ENCODE data around the gene RILPL1.
"Not testable (repeated sequence)": the region's sequence is repeated elsewhere in the genome, so short reads cannot be mapped to it uniquely, and the experiment has no call there.

The RILPL1 gene

GRCh38 chr12:123444092-123445026 lies 89.2 kb downstream of the RILPL1 start:
- H3K4me1 Mint-ChIP-seq, result peaks cover 52% of the 10 kb centered on the region
- no peak overlapping the region for H3K4me3 Mint-ChIP-seq
- H3K27me3 Mint-ChIP-seq, result no peaks in the 10 kb centered on the region
- H3K27ac Mint-ChIP-seq, result peak overlapping the region; percentile 94
- H3K36me3 Mint-ChIP-seq, result no peaks in the 10 kb centered on the region
- H3K9me3 Mint-ChIP-seq, result no peaks in the 10 kb centered on the region
- ATAC-seq, result no peak

DNA sequence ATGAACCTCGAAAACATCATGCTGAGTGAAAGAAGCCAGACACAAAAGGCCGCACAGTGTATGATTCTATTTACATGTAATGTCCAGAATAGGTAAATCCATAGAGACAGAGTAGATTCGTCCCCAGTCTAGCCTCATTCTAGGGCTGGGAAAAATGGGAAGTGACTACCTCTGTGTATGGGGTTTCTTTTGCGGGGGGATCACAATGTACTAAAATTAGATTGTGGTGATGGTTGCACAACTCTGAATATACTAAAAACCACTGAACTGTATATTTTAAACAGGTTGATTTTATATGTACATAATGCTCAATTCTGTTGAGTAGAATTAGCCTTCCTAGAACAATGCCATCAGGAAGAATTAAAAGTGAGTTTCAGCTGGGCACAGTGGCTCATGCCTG lies 90.7 kb downstream of the RILPL1 start:
- peaks cover 40% of the 10 kb centered on the region for H3K4me1 Mint-ChIP-seq
- peak overlapping the region; percentile 4 for H3K4me3 Mint-ChIP-seq
- H3K27me3 Mint-ChIP-seq, result no peaks in the 10 kb centered on the region
- no peaks in the 10 kb centered on the region for H3K9me3 Mint-ChIP-seq
- no peak for ATAC-seq
- no peaks in the 10 kb centered on the region for H3K36me3 Mint-ChIP-seq
- H3K27ac Mint-ChIP-seq, result peak overlapping the region; percentile 62

DNA sequence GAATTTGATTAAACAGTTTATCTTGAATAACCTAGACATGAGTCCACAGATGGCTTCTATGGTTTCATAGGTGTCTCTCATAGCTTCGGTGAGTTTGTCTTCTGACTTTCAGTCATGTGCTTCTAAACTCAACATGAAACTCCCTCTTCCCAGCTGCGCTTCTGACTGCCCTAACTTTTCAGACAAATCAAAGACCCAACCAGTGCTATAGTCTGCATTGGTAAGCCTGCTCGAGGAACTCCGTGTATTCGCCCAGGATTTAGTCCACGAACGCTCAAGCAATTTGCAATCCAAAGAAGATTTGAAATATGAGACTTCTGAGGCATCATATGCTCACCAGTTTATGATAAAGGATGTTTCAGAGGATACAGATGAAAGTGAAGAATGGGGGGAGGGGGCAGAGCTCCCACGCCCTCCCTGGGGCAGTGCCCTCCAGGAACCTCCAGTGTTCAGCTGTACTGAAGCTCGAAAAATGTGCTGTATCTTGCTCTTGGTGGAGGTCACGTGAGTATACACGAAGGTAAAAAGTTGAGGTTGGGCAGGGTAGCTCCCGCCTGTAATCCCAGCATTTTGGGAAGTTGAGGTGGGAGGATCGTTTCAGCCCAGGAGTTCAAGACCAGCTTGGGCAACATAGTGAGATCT lies 91.9 kb downstream of the RILPL1 start:
- no peaks in the 10 kb centered on the region for H3K27me3 Mint-ChIP-seq
- H3K4me3 Mint-ChIP-seq, result peak overlapping the region; percentile 67
- H3K27ac Mint-ChIP-seq, result peak overlapping the region; percentile 90
- H3K36me3 Mint-ChIP-seq, result no peaks in the 10 kb centered on the region
- H3K4me1 Mint-ChIP-seq, result peaks cover 47% of the 10 kb centered on the region
- peak; percentile 67 for ATAC-seq
- no peaks in the 10 kb centered on the region for H3K9me3 Mint-ChIP-seq

DNA sequence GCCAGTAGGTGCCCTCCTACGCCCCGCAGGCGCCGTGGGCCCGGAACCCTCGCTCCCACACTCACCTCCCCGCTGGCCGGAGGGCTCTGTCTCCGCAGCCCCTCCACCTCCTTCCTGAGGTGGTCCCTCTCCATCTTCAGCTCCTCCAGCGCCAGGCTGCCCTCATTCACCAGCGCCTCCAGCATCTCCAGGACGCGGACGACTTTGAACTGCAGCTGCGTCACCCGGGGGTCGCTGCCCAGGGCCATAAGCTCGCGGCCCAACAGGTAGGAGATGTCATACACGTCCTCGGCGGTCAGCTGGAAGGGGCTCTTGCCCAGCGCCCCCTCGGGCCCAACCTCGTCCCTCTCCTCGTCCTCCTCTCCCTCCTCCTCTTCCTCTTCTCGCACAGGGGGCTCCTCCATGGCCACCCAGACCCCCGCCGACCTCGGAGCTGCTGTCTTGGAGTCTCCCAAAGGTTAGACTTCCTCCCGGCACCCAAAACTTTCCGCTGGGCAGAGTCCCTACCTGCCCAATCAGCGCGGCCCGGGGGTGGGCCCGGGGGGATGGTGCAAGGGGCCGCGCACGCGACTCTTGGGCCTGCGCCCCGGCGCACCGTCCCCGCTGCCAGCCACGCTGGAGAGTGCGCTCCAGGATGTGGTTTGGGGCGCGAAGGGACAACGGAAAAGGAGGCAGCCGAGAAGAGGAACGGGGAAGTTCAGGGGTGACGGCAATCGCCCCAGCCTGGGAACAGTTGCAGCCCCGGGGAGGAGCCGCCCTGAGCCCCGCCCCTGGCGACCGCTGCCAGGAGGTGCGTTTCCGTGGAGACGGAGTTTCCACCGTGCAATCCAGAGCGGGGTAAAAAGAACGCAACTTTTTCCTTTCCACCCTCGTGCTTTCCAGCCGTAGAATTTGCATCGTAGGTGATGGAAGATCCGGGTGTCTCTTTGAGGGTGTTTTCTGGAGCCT lies 97.2 kb downstream of the RILPL1 start, which contains the start of gene RILPL2:
TSS of gene RILPL2 (minus strand) at position 668 of the 948 bp plus-strand sequence. CDS start at position 404, 264 bp downstream.
- Mint-ChIP-seq H3K4me1 (peaks cover 49% of the 10 kb centered on the region), H3K36me3 (peaks cover 39% of the 10 kb centered on the region)

DNA sequence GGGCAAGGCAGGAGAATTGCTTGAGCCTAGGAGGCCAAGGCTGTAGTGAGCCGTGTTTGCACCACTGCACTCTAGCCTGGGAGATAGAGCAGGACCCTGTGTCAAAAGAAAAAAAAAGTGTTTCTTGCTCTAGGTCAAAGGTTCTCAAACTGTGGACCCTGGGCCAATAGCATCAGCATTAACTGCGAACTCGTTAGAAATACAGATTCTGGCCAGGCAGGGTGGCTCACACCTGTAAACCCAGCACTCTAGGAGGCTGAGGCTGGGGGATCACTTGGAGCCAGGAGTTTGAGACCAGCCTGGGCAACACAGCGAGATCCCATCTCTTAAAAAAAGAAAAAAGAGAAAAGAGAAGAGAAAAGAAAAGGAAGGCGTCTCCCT lies 97.9 kb downstream of the RILPL1 start:
- peak overlapping the region; percentile 99 for H3K27ac Mint-ChIP-seq
- no peak for ATAC-seq
- peaks cover 45% of the 10 kb centered on the region for H3K36me3 Mint-ChIP-seq
- no peaks in the 10 kb centered on the region for H3K27me3 Mint-ChIP-seq
- peaks cover 52% of the 10 kb centered on the region for H3K4me1 Mint-ChIP-seq
- no peaks in the 10 kb centered on the region for H3K9me3 Mint-ChIP-seq
- H3K4me3 Mint-ChIP-seq, result peak overlapping the region; percentile 99

More for the DNA sequence above, 97.2 kb downstream of the RILPL1 start, which contains the start of gene RILPL2:
- H3K27ac Mint-ChIP-seq, result peak within 1 kb of the TSS; percentile 99
- H3K4me3 Mint-ChIP-seq, result peak within 1 kb of the TSS; percentile 99
- H3K27me3 Mint-ChIP-seq, result no peaks in the 10 kb centered on the region
- no peaks in the 10 kb centered on the region for H3K9me3 Mint-ChIP-seq
- peak; percentile 94 for ATAC-seq

DNA sequence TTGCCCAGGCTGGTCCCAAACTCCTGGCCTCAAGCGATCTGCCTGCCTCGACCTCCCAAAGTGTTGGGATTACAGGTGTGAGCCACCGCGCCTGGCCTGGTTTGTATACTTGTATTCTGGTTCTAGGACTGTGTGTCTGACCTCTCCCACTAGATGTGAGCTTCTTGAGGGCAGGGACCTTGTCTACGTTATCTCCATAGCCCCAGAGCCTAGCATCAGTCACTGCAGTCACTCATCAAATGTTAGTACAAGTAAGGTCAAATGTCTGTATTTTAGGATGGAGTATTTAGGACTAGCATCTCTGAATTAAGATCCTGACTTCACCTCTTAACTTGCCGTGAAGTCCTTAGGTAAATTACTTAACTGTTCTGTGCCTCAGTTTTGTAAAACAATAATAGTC lies 99.9 kb downstream of the RILPL1 start:
- H3K9me3 Mint-ChIP-seq, result no peaks in the 10 kb centered on the region
- ATAC-seq, result no peak
- H3K36me3 Mint-ChIP-seq, result peaks cover 57% of the 10 kb centered on the region
- H3K27ac Mint-ChIP-seq, result peak overlapping the region; percentile 86
- no peaks in the 10 kb centered on the region for H3K27me3 Mint-ChIP-seq
- H3K4me3 Mint-ChIP-seq, result peak overlapping the region; percentile 99
- peaks cover 56% of the 10 kb centered on the region for H3K4me1 Mint-ChIP-seq

DNA sequence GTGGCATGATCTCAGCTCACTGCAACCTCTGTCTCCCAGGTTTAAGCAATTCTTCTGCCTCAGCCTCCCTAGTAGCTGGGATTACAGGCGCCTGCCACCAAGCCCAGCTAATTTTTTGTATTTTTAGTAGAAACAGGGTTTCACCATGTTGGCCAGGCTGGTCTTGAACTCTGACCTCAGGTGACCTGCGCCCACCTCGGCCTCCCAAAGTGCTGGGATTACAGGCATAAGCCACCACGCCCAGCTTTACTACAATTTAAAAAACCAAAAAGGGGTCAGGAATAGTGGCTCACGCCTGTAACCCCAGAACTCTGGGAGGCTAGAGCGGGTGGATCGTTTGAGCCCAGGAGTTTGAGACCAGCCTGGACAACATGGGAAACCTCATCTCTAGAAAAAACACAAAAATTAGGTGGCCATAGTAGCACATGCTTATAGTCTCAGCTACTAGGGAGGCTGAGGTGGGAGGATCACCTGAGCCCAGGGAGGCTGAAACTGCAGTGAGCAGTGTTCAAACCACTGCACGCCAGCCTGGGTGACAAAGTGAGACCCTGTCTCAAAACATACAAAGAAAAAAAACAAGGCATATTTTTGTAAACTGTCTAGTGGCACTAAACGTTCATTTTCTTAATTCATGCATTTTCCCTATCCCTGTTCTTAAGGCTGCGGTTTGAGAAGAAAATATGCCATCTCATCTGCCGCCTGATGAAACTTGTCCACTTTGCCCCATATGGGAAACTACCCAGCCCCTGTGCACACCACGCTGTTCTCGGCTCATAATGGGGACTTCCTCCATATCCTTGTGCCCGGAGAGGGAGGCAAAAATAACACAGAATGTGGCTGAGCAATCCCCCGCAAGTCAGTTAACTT lies 101.3 kb downstream of the RILPL1 start:
- not testable (repeated sequence) for ATAC-seq, H3K9me3 Mint-ChIP-seq, H3K27me3 Mint-ChIP-seq
- Mint-ChIP-seq H3K4me3 (peak overlapping the region; percentile 99), H3K27ac (peak overlapping the region; percentile 86), H3K36me3 (peaks cover 63% of the 10 kb centered on the region), H3K4me1 (peaks cover 65% of the 10 kb centered on the region)

- H3K27ac Mint-ChIP-seq, result peak overlapping the region; percentile 94
- H3K27me3 Mint-ChIP-seq, result not testable (repeated sequence)
- peaks cover 50% of the 10 kb centered on the region for H3K36me3 Mint-ChIP-seq
Observed at GRCh38 chr12:123429101-123429500, 104.4 kb downstream of the RILPL1 start.

GRCh38 chr12:123428591-123428990 lies 104.9 kb downstream of the RILPL1 start:
- H3K36me3 Mint-ChIP-seq, result peaks cover 45% of the 10 kb centered on the region

More at GRCh38 chr12:123429101-123429500, 104.4 kb downstream of the RILPL1 start:
- ATAC-seq, H3K9me3 Mint-ChIP-seq, H3K4me3 Mint-ChIP-seq: not testable (repeated sequence)
- H3K4me1 Mint-ChIP-seq, result peaks cover 57% of the 10 kb centered on the region

GRCh38 chr12:123427036-123427769 lies 106.3 kb downstream of the RILPL1 start:
- peaks cover 35% of the 10 kb centered on the region for H3K36me3 Mint-ChIP-seq
- peak overlapping the region; percentile 94 for H3K27ac Mint-ChIP-seq
- H3K27me3 Mint-ChIP-seq, result no peaks in the 10 kb centered on the region
- peaks cover 40% of the 10 kb centered on the region for H3K4me1 Mint-ChIP-seq
- peak overlapping the region; percentile 63 for H3K4me3 Mint-ChIP-seq
- ATAC-seq, result peak; percentile 99
- H3K9me3 Mint-ChIP-seq, result no peaks in the 10 kb centered on the region

More at GRCh38 chr12:123428591-123428990, 104.9 kb downstream of the RILPL1 start:
- ATAC-seq, result no peak
- H3K27me3 Mint-ChIP-seq, result no peaks in the 10 kb centered on the region
- H3K9me3 Mint-ChIP-seq, result no peaks in the 10 kb centered on the region
- peak overlapping the region; percentile 94 for H3K27ac Mint-ChIP-seq
- H3K4me1 Mint-ChIP-seq, result peaks cover 54% of the 10 kb centered on the region
- H3K4me3 Mint-ChIP-seq, result peak overlapping the region; percentile 63

- no peak for ATAC-seq
- Mint-ChIP-seq H3K4me3 (no peak overlapping the region), H3K27me3 (no peaks in the 10 kb centered on the region), H3K9me3 (no peaks in the 10 kb centered on the region), H3K4me1 (no peaks in the 10 kb centered on the region), H3K27ac (peak overlapping the region; percentile 44), H3K36me3 (peaks cover 34% of the 10 kb centered on the region)
Observed at GRCh38 chr12:123421314-123421713, 112.2 kb downstream of the RILPL1 start.
